Measurements from ENCODE around the gene SCRN1. TPM values are rescaled to one million over a fixed set of nuclear protein-coding genes. Genes with fewer than 3 reads are reported as not detected.

Gene SCRN1
- total RNA-seq, 2 donors from 2014 or later: 110 to 112 TPM

- H3K27me3 ChIP-seq (ENCODE audit: control insufficient read depth, insufficient read depth, low read length, poor library complexity, severe bottlenecking): no peaks in the 10 kb centered on the region
- Mint-ChIP-seq H3K27me3 (ENCODE audit: insufficient read depth) (no peaks in the 10 kb centered on the region), H3K4me3 (no peak overlapping the region), H3K27ac (no peak overlapping the region), H3K4me1 (no peaks in the 10 kb centered on the region), H3K9me3 (no peaks in the 10 kb centered on the region), H3K36me3 (ENCODE audit: low read depth) (no peaks in the 10 kb centered on the region)
- no peak overlapping the region for H3K27ac ChIP-seq (ENCODE audit: low read depth, low read length)
- no peak overlapping the region for H3K9ac ChIP-seq (ENCODE audit: extremely low read depth, low read length, poor library complexity, severe bottlenecking)
- no peak for DNase-seq
- WGBS, 2 experiments (ENCODE audit: insufficient coverage in 1 of 2, insufficient read length in 1 of 2): 95 to 100% methylated on average over 1 to 4 of the region's 4 CpGs
- no peaks in the 10 kb centered on the region for H3K9me3 ChIP-seq (ENCODE audit: control insufficient read depth, low read length)
- no peak for TF ChIP-seq CTCF (conservative IDR thresholded peaks at IDR 0.05)
- no peaks in the 10 kb centered on the region for H3K4me1 ChIP-seq (ENCODE audit: control insufficient read depth, insufficient read depth, low read length)
- H3K4me3 ChIP-seq (ENCODE audit: low read length): no peak overlapping the region
- no peaks in the 10 kb centered on the region for H3K36me3 ChIP-seq (ENCODE audit: control insufficient read depth, insufficient read depth, low read length)
Observed at GRCh38 chr7:29890251-29890650, 99.3 kb downstream of the SCRN1 start.

GRCh38 chr7:29889288-29889687, 100.3 kb downstream of the SCRN1 start:
- no peaks in the 10 kb centered on the region for H3K27me3 Mint-ChIP-seq (ENCODE audit: insufficient read depth)
- H3K27ac Mint-ChIP-seq: no peak overlapping the region
- H3K27me3 ChIP-seq (ENCODE audit: control insufficient read depth, insufficient read depth, low read length, poor library complexity, severe bottlenecking): no peaks in the 10 kb centered on the region
- no peaks in the 10 kb centered on the region for H3K9me3 ChIP-seq (ENCODE audit: control insufficient read depth, low read length)
- no peaks in the 10 kb centered on the region for H3K4me1 ChIP-seq (ENCODE audit: control insufficient read depth, insufficient read depth, low read length)
- DNase-seq: no peak
- no peak overlapping the region for H3K9ac ChIP-seq (ENCODE audit: extremely low read depth, low read length, poor library complexity, severe bottlenecking)
- no peak overlapping the region for H3K27ac ChIP-seq (ENCODE audit: low read depth, low read length)
- H3K4me3 ChIP-seq (ENCODE audit: low read length): no peak overlapping the region
- H3K4me3 Mint-ChIP-seq: no peak overlapping the region
- H3K36me3 Mint-ChIP-seq (ENCODE audit: low read depth): no peaks in the 10 kb centered on the region
- no peaks in the 10 kb centered on the region for H3K9me3 Mint-ChIP-seq
- H3K4me1 Mint-ChIP-seq: no peaks in the 10 kb centered on the region
- TF ChIP-seq CTCF (conservative IDR thresholded peaks at IDR 0.05): no peak
- H3K36me3 ChIP-seq (ENCODE audit: control insufficient read depth, insufficient read depth, low read length): no peaks in the 10 kb centered on the region
- 92 to 95% methylated on average over 5 of the region's 5 CpGs for WGBS, 2 experiments (ENCODE audit: insufficient coverage in 1 of 2, insufficient read length in 1 of 2)

- H3K36me3 ChIP-seq (ENCODE audit: control insufficient read depth, insufficient read depth, low read length): no peaks in the 10 kb centered on the region
- no peak overlapping the region for H3K27ac ChIP-seq (ENCODE audit: low read depth, low read length)
- H3K4me1 Mint-ChIP-seq: no peaks in the 10 kb centered on the region
- H3K9me3 Mint-ChIP-seq: no peaks in the 10 kb centered on the region
- WGBS, 2 experiments (ENCODE audit: insufficient coverage in 1 of 2, insufficient read length in 1 of 2): 86 to 97% methylated on average over 5 to 7 of the region's 7 CpGs
- no peak overlapping the region for H3K9ac ChIP-seq (ENCODE audit: extremely low read depth, low read length, poor library complexity, severe bottlenecking)
- DNase-seq: no peak
- no peaks in the 10 kb centered on the region for H3K9me3 ChIP-seq (ENCODE audit: control insufficient read depth, low read length)
- H3K27me3 Mint-ChIP-seq (ENCODE audit: insufficient read depth): peaks cover 4% of the 10 kb centered on the region
- H3K27me3 ChIP-seq (ENCODE audit: control insufficient read depth, insufficient read depth, low read length, poor library complexity, severe bottlenecking): no peaks in the 10 kb centered on the region
- H3K4me3 Mint-ChIP-seq: no peak overlapping the region
- no peak overlapping the region for H3K4me3 ChIP-seq (ENCODE audit: low read length)
- no peaks in the 10 kb centered on the region for H3K36me3 Mint-ChIP-seq (ENCODE audit: low read depth)
- no peaks in the 10 kb centered on the region for H3K4me1 ChIP-seq (ENCODE audit: control insufficient read depth, insufficient read depth, low read length)
- TF ChIP-seq CTCF (conservative IDR thresholded peaks at IDR 0.05): no peak
- no peak overlapping the region for H3K27ac Mint-ChIP-seq
Observed at GRCh38 chr7:29888006-29888405, 101.6 kb downstream of the SCRN1 start.

All from endodermal cell (in vitro differentiated cells).